HL-60 (cell line): ENCODE measurements around the gene EPB41.

Experiments used
- GABPA ChIP-seq: IDR thresholded peaks from 2 replicates; pipeline ENCODE4 v1.6.1; 2012; ENCODE audit warnings: low read depth
- POLR2AphosphoS5 ChIP-seq: IDR thresholded peaks from 2 replicates; pipeline ENCODE4 v1.6.1; 2012; ENCODE audit warnings: low read depth
- TF ChIP-seq, protein P1 (sequence below): IDR thresholded peaks from one replicate; pipeline ENCODE4 v1.5.1; 2011; ENCODE audit warnings: low read length, control low read depth, inconsistent platforms; ENCODE audit not compliant: insufficient read depth
- TF ChIP-seq, protein P2 (sequence below): IDR thresholded peaks from 2 replicates; pipeline ENCODE4 v1.6.1; 2012; ENCODE audit warnings: low read depth; ENCODE audit not compliant: insufficient replicate concordance

DNA sequence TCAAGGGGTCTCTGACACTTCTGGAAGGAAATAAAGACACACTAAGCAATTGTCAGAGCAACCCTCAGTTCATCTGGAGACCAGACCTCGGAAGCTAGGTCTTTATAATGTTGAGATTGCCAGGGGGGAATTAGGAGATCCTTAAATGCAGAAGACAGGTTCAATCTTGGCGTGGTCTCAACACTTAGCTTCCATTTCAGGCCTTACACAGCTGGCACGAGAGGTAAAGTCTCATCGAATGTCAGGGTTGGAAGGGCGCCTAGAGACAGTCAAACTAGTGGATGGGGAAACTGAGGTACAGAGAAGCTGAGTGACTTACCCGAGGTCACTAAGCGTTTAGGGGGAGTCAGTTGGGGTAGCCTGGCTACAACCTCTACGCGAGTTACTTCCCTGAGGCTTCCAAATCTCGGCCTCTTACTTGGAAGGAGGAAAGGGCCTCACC, 562 bp upstream of the EPB41 start:
- TF ChIP-seq, protein P1, sequence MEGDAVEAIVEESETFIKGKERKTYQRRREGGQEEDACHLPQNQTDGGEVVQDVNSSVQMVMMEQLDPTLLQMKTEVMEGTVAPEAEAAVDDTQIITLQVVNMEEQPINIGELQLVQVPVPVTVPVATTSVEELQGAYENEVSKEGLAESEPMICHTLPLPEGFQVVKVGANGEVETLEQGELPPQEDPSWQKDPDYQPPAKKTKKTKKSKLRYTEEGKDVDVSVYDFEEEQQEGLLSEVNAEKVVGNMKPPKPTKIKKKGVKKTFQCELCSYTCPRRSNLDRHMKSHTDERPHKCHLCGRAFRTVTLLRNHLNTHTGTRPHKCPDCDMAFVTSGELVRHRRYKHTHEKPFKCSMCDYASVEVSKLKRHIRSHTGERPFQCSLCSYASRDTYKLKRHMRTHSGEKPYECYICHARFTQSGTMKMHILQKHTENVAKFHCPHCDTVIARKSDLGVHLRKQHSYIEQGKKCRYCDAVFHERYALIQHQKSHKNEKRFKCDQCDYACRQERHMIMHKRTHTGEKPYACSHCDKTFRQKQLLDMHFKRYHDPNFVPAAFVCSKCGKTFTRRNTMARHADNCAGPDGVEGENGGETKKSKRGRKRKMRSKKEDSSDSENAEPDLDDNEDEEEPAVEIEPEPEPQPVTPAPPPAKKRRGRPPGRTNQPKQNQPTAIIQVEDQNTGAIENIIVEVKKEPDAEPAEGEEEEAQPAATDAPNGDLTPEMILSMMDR = no peak
- TF ChIP-seq, protein P2, sequence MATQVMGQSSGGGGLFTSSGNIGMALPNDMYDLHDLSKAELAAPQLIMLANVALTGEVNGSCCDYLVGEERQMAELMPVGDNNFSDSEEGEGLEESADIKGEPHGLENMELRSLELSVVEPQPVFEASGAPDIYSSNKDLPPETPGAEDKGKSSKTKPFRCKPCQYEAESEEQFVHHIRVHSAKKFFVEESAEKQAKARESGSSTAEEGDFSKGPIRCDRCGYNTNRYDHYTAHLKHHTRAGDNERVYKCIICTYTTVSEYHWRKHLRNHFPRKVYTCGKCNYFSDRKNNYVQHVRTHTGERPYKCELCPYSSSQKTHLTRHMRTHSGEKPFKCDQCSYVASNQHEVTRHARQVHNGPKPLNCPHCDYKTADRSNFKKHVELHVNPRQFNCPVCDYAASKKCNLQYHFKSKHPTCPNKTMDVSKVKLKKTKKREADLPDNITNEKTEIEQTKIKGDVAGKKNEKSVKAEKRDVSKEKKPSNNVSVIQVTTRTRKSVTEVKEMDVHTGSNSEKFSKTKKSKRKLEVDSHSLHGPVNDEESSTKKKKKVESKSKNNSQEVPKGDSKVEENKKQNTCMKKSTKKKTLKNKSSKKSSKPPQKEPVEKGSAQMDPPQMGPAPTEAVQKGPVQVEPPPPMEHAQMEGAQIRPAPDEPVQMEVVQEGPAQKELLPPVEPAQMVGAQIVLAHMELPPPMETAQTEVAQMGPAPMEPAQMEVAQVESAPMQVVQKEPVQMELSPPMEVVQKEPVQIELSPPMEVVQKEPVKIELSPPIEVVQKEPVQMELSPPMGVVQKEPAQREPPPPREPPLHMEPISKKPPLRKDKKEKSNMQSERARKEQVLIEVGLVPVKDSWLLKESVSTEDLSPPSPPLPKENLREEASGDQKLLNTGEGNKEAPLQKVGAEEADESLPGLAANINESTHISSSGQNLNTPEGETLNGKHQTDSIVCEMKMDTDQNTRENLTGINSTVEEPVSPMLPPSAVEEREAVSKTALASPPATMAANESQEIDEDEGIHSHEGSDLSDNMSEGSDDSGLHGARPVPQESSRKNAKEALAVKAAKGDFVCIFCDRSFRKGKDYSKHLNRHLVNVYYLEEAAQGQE = no peak
- TF ChIP-seq POLR2AphosphoS5 (no peak), GABPA (no peak)
